DND-41 (cell line): ENCODE measurements around the gene TAF1D.

ENCODE experiments used
- ATAC-seq: fragments of 200-7000 bp; cut with Tn5 transposase; 3 replicates; pipeline ENCODE4 v1.9.1; 2021; ENCODE audit warnings: low read depth; ENCODE audit not compliant: insufficient read depth
- DNase-seq: peaks from one replicate; pipeline ENCODE4 v3.0.0-alpha.2; 2020
- H2AFZ ChIP-seq: 2 replicates; pipeline ENCODE4 v1.6.0; 2012; ENCODE audit warnings: low read depth, low read length
- H3K27ac ChIP-seq: 2 replicates; pipeline ENCODE4 v1.5.1; 2012; ENCODE audit warnings: low read length, inconsistent platforms
- H3K27me3 ChIP-seq: fragments of 200-600 bp; sonication (generic); 2 replicates; pipeline ENCODE4 v1.6.0; 2012; ENCODE audit warnings: low read length, mild to moderate bottlenecking, inconsistent platforms; ENCODE audit not compliant: insufficient read depth, poor library complexity
- H3K36me3 ChIP-seq: 2 replicates; pipeline ENCODE4 v1.5.1; 2012; ENCODE audit warnings: low read length, inconsistent platforms; ENCODE audit not compliant: insufficient read depth
- H3K4me1 ChIP-seq: 2 replicates; pipeline ENCODE4 v1.5.1; 2012; ENCODE audit warnings: mild to moderate bottlenecking, low read length; ENCODE audit not compliant: insufficient read depth
- H3K4me2 ChIP-seq: 2 replicates; pipeline ENCODE4 v1.6.0; 2012; ENCODE audit warnings: mild to moderate bottlenecking, moderate library complexity, low read length, inconsistent platforms; ENCODE audit not compliant: insufficient read depth
- H3K4me3 ChIP-seq, 2 experiments: fragments of 200-600 bp in 1 of 2; shearing (Covaris generic) in 1 of 2; 2 replicates each; pipeline ENCODE4 v1.5.1; 2012 to 2016; ENCODE audit warnings: inconsistent platforms in 2 of 2, low read length in 2 of 2, mild to moderate bottlenecking in 2 of 2, low read depth in 1 of 2, moderate library complexity in 1 of 2
- H3K79me2 ChIP-seq: 2 replicates; pipeline ENCODE4 v1.6.0; 2012; ENCODE audit warnings: low read length, inconsistent platforms; ENCODE audit not compliant: insufficient read depth
- H3K9ac ChIP-seq: 2 replicates; pipeline ENCODE4 v1.6.0; 2012; ENCODE audit warnings: low read depth, mild to moderate bottlenecking, inconsistent platforms, low read length, moderate library complexity
- H3K9me3 ChIP-seq: 2 replicates; pipeline ENCODE4 v1.5.1; 2012; ENCODE audit warnings: low read length, moderate library complexity, mild to moderate bottlenecking, inconsistent platforms; ENCODE audit not compliant: insufficient read depth, severe bottlenecking
- H4K20me1 ChIP-seq: 2 replicates; pipeline ENCODE4 v1.6.0; 2012; ENCODE audit warnings: low read length; ENCODE audit not compliant: insufficient read depth
- EZH2 ChIP-seq: IDR thresholded peaks from 3 replicates; pipeline ENCODE4 v1.6.1; 2012; ENCODE audit warnings: borderline replicate concordance, low read depth, mild to moderate bottlenecking, moderate library complexity, low read length, inconsistent platforms; ENCODE audit not compliant: severe bottlenecking
- TF ChIP-seq, protein P1 (sequence below): IDR thresholded peaks from 2 replicates; pipeline ENCODE4 v1.5.1; 2012; ENCODE audit warnings: borderline replicate concordance, low read length, moderate library complexity, mild to moderate bottlenecking; ENCODE audit not compliant: poor library complexity, severe bottlenecking; ENCODE audit errors: extremely low read depth

Gene TAF1D

DNA sequence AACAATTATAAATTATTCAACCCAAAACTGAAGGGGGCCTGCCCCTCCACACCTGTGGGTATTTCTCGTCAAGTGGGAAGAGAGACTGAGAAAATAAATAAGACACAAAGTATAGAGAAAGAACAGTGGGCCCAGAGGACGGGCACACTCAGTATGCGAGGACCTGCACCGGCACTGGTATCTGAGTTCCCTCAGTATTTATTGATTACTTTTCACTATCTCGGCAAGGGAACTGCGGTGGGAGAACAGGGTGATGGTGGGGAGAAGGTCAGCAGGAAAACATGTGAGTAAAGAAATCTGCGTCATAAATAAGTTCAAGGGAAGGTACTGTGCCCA, 3.3 kb upstream of the TAF1D start:
- Histone ChIP-seq H3K27ac (no peak overlapping the region), H3K27me3 (no peaks in the 10 kb centered on the region), H3K79me2 (peaks cover 51% of the 10 kb centered on the region), H3K4me2 (no peak overlapping the region), H3K9me3 (no peaks in the 10 kb centered on the region), H3K4me1 (peaks cover 18% of the 10 kb centered on the region), H3K9ac (no peak overlapping the region), H2AFZ (no peak overlapping the region), H3K36me3 (peaks cover 17% of the 10 kb centered on the region), H3K4me3 (no peak overlapping the region), H4K20me1 (peaks cover 6% of the 10 kb centered on the region; the same call in 1 of the 2 replicates)
- ATAC-seq: no peak
- no peak for DNase-seq
- TF ChIP-seq, protein P1, sequence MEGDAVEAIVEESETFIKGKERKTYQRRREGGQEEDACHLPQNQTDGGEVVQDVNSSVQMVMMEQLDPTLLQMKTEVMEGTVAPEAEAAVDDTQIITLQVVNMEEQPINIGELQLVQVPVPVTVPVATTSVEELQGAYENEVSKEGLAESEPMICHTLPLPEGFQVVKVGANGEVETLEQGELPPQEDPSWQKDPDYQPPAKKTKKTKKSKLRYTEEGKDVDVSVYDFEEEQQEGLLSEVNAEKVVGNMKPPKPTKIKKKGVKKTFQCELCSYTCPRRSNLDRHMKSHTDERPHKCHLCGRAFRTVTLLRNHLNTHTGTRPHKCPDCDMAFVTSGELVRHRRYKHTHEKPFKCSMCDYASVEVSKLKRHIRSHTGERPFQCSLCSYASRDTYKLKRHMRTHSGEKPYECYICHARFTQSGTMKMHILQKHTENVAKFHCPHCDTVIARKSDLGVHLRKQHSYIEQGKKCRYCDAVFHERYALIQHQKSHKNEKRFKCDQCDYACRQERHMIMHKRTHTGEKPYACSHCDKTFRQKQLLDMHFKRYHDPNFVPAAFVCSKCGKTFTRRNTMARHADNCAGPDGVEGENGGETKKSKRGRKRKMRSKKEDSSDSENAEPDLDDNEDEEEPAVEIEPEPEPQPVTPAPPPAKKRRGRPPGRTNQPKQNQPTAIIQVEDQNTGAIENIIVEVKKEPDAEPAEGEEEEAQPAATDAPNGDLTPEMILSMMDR: no peak
- TF ChIP-seq EZH2: no peak

DNA sequence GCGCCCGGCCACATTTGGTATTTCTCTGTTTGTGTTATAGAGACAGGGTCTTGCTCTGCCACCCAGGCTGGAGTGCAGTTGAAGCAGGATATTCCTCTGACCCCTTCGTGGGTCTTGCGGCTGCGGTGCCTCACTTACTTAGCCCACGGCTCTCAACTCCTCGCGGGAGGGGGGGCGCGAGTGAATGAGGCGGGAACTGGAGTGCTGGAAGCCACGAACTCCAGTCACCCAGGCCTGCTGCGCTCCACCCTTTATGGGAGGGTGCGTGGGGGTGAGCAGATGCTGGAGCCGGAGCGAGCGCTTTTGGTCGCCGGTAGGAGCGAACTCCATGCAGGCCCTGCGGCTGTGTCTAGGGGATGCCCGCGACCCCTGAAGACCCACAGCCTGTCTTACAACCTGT, 2.0 kb upstream of the TAF1D start:
- H3K9me3 ChIP-seq: no peaks in the 10 kb centered on the region
- peaks cover 65% of the 10 kb centered on the region for H3K79me2 ChIP-seq
- H3K36me3 ChIP-seq: peaks cover 31% of the 10 kb centered on the region
- H3K27me3 ChIP-seq: no peaks in the 10 kb centered on the region
- peaks cover 32% of the 10 kb centered on the region for H3K4me1 ChIP-seq
- TF ChIP-seq, protein P1: no peak
- no peak for TF ChIP-seq EZH2
- DNase-seq: no peak
- peak overlapping the region; percentile 22; the same call in 1 of the 2 replicates for H3K4me2 ChIP-seq
- no peak for ATAC-seq
- no peak overlapping the region for H3K27ac ChIP-seq
- no peak overlapping the region; a peak in 1 of 4 replicates for H3K4me3 ChIP-seq
- H4K20me1 ChIP-seq: peaks cover 19% of the 10 kb centered on the region
- no peak overlapping the region for H2AFZ ChIP-seq
- H3K9ac ChIP-seq: no peak overlapping the region; the same call in 1 of the 2 replicates

- no peak for TF ChIP-seq EZH2
- TF ChIP-seq, protein P1: no peak
- peak overlapping the region; percentile 85 for H3K9ac ChIP-seq
- no peak for DNase-seq
- peak overlapping the region; percentile 89 for H3K27ac ChIP-seq
- peaks cover 31% of the 10 kb centered on the region for H4K20me1 ChIP-seq
- H3K9me3 ChIP-seq: no peaks in the 10 kb centered on the region
- peak overlapping the region; percentile 70 to 73 for H3K4me3 ChIP-seq
- H3K36me3 ChIP-seq: peaks cover 45% of the 10 kb centered on the region
- peak overlapping the region; percentile 79 for H3K4me2 ChIP-seq
- H3K27me3 ChIP-seq: no peaks in the 10 kb centered on the region
- H3K4me1 ChIP-seq: peaks cover 46% of the 10 kb centered on the region
- H3K79me2 ChIP-seq: peaks cover 79% of the 10 kb centered on the region
- H2AFZ ChIP-seq: peak overlapping the region; percentile 93
- ATAC-seq: peak; percentile 22
Measured at GRCh38 chr11:93741882-93742226, 559 bp upstream of the TAF1D start.

DNA sequence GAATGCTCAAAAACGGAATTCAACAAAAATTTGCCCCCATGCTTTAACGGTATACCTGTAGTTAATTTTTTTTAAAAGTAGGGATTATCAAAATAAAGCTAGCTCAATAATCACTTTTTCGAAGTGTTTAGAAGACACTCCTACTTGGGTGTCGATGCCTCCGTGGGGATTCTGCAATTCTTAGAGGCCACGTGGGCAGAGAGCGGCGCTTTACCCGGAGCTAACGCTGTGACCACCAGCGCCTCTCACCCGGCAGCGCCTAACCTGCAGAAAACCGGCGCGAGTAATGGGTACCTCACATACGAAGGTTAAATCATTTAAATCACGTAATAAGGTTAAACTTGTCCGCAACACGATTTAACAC, 583 bp downstream of the TAF1D start:
- peaks cover 35% of the 10 kb centered on the region for H4K20me1 ChIP-seq
- H2AFZ ChIP-seq: peak overlapping the region; percentile 93
- H3K4me2 ChIP-seq: peak overlapping the region; percentile 71
- peak overlapping the region; percentile 89 for H3K27ac ChIP-seq
- TF ChIP-seq EZH2: no peak
- TF ChIP-seq, protein P1: peak; percentile 14
- peak; percentile 49 for ATAC-seq
- H3K27me3 ChIP-seq: no peaks in the 10 kb centered on the region
- H3K36me3 ChIP-seq: peaks cover 57% of the 10 kb centered on the region
- DNase-seq: peak; percentile 68
- no peaks in the 10 kb centered on the region for H3K9me3 ChIP-seq
- H3K4me1 ChIP-seq: peaks cover 56% of the 10 kb centered on the region
- peak overlapping the region; percentile 70 to 73 for H3K4me3 ChIP-seq
- H3K79me2 ChIP-seq: peaks cover 90% of the 10 kb centered on the region
- peak overlapping the region; percentile 85 for H3K9ac ChIP-seq
